NCI-H2227 treated with DMSO at 0.1 percent for 48 hours (cell line): Measurements from ENCODE around the gene ODF4.
"Not testable (repeated sequence)": the region's sequence is repeated elsewhere in the genome, so short reads cannot be mapped to it uniquely, and the experiment has no call there.

Source experiments
- DNase-seq: peaks from one replicate; lab custom pipeline; 2025; lab: John Stamatoyannopoulos, UW

ODF4 gene

DNA sequence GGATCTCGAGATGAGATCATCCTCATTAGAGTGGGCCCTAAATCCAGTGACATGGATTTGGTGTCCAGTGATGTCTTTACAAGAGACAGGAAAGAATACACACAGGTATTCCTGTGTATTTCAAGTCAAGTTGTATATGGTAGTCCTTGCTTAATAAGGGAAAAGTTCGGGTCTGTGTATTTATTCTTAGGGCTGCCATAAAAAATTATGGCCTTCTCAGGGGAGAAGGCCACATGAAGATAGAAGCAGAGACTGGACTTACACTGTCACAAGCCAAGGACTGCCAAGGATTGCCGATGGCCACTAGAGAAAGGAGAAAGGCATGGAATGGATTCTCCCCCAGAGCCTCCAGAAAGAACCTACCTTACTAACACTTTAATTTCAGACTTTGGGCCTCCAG, 28.6 kb downstream of the ODF4 start:
- DNase-seq: no peak

DNA sequence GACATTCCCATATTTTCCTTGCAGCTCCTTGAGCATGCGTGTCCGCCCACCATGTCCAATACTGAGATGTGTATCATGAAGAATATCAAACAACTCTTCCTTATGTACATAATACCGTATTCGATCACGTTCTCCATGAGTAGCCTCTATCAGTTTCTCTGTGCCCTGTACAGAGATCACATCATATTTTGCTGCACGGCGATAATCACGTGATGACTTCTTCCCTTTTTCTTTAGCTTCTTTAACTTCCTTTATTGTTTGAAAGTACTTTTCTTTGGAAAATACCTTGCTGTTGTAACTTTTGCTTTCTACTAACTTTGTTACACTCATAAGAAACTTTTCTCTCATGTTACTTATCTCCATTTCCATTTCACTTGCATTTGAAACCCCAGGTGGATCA, 30.3 kb downstream of the ODF4 start:
- no peak for DNase-seq

DNA sequence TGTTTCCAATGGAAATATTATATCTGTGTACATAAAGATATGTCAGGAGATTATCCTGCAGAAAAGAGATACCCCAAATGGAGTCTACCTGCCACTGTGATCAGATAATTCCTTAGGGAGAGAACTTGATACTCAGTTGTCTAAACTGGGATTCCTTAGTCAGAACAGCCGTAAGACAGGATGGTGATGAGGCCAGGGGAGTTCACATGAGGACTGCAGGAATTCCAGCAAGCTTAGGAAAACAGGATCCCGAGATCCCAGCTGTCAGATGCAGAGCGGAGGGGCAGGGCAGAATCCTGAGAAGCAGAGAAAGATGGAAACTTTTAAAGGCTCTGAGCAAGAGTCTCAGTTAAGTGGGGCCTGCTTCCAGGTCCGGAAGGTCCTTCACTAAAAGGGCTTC, 32.1 kb downstream of the ODF4 start:
- no peak for DNase-seq

DNA sequence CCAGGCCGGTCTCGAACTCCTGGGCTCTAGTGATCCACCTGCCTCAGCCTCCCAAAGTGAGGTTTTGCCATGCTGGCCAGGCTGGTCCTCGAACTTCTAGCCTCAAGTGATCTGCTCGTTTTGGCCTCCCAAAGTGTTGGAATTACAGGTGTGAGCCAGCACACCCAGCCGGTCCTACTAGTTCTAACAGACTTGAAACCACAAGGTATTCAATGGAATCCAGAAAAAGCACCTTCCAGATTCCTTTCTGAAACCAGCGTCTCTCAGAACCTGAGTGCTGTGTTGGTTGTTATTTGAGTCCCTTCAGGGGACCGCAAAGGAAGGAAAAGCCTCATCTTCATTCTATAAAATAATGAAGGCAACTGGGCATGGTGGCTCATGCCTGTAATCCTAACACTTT, 32.8 kb downstream of the ODF4 start:
- no peak for DNase-seq

DNA sequence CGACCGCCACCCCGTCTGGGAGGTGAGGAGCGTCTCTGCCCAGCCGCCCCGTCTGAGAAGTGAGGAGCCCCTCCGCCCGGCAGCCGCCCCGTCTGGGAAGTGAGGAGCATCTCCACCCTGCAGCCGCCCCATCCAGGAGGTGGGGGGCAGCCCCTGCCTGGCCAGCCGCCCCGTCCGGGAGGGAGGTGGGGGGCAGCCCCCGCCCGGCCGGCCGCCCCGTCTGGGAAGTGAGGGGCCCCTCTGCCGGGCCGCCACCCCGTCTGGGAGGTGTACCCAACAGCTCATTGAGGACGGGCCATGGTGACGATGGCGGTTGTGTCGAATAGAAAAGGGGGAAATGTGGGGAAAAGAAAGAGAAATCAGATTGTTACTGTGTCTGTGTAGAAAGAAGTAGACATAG, 34.2 kb downstream of the ODF4 start:
- DNase-seq: not testable (repeated sequence)

DNA sequence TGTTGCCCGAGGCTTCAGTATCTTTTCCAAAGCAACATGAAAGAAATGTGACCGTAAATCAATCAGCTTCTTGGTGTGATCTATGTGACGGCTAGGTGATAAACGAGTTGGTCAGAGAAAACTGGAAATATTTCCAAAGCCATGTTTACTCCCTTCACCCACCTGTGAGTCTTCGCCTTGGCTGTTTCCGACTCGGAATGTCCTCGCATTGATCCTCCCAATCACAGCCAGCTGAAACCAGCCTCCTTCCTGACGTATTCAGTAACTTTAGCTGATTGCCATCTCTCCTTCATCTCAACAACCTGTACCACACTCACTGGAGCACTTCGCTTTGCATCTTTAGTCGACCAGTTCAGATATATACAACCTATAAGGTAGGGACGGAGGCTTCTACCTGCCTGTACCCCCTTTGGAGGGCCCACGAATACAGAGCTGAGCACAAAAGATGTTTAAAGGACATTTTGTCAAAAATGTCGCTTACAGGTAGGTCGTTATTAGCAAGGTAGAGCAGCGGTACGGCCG, 36.2 kb downstream of the ODF4 start:
- DNase-seq: peak; percentile 44

DNA sequence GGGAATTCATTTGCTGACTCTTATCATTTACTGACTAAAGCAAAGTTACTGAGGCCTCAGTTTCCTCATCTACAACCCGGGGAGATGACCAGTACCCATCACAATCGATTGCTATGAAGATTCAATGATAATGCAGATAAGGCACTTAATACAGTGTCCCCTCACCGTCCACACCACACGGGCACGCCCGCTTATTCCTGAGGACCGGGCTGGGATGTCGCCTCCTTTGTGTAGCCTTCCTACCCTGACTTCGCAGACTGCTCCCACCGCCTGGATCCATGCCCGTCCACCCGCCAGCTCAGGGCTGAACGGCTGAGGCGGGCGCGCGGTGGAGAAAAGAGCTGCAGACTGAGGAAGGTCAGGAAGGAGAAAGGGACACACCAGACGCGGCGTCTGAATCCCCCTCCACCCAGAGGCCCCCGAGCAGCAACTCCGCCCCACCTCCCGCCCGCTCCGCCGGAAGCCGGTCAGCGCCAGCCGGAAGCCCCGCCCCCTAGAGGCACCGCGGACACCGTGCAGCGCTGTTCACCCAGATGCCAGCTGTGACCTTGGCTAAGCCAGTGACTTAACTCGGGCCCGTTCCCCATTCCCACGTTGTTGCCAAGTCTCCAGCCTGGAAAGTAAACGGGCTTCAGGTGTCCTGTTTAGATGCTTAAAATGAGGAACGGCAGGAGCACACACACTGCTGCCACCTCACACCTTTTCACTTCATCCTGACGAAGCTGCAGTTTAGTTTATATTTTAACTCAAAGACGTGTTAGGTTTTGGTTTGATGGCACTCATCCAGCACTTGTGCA, 36.8 kb downstream of the ODF4 start, which contains the start of gene KRABD2:
KRABD2 (minus strand) TSS at position 434 of the 797 bp plus-strand sequence.
- DNase-seq: peak; percentile 64

DNA sequence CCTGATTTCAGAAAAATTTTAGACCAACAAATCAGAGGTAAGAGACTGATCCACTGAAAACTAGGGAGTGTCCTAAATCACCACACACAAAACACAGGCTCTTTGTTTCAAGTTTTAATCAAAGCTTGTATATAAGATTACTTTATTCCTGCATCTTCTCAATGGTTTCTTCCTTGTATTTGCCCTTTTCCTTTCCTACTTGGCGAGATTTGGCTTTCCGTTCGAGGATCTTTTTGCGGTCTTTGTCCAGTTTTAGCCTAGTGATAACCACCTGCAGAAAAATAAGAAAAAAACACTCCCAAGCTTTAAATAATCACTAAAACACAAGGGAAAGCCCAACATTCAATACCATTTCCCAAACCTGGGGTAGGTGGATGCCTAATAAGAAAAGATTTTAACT, 37.8 kb downstream of the ODF4 start:
- no peak for DNase-seq

DNA sequence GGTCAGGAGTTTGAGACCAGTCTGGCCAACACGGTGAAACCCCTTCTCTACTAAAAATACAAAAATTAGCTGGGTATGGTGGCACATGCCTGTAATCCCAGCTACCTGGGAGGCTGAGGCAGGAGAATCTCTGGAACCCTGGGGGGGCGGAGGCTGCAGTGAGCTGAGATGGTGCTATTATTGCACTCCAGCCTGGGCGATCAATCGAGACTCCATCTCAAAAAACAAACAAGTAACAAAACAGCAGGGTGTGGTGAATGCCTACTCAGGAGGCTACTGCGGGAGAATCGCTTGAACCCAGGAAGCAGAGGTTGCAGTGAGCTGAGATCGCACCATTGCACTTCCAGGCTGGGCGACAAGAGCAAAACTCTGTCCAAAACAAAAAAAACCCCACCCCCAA, 38.5 kb downstream of the ODF4 start:
- not testable (repeated sequence) for DNase-seq

DNA sequence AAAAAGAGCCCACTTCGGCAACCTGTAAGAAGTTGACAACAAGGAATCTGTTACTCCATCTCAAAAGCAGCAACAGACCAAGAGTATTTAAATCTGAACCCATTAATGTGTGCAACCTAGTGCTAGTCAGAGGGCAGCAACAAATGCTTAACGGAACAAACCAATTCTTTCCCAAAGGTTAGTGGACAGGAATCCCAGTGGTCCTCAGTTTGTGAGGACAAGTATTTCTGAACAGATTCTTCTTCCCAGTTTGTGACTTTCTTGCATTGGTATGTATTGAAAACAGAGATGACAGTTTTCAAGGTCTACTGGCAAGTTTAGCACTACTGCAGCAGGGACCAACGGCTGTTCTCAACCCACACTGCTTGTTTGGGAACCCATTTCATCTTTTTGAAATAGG, 40.4 kb downstream of the ODF4 start:
- no peak for DNase-seq

DNA sequence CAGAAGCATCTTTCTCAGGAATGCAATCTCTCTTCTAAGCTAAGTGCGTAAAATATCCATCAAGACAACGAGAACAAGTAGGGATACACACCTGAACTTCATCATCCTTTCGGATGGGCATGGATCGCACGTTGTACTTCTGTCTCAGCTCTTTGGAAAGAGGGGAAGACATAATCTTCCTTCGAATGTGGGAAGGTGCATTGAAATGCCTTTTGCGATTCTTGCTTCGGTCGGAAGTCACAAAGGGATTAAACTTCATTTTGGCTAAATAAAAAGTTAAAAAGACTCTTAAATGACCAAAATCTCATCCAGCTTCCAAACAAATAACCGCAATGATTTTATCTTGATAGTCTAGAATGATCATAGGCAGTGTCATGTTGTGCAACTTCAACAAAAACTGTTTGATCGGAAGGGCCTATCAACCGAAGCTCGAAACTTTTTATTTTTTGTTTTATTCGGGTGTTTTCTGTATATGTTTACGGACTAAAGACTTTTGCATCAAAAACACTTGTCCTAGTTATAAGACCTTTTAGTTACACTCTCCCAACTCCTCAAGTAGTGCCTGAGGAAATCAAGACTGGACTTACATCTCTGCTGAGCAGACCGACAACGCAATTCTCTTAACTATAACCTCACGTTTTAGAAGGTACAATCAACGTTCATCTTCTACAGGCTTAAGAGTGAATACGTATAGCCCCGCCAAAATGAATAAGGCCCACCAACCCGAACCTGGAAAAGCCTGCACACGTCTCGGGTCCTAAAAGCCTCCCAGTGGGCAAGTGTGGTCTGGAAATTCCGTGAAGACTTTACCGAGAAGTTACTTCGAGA, 42.6 kb downstream of the ODF4 start:
- no peak for DNase-seq

DNA sequence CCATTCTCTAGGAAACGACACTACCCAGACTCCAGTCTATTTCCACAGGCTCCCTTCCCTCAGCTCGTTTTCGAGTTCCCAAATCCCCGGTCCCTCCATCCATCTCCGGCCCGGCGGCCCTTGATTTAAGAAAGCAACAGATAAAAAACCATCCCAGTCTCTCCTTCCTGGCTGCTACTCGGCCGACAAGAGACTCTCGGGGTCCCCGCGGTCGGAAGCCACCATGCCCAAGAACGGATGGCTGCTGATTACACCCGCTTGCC, 43.2 kb downstream of the ODF4 start:
- no peak for DNase-seq

DNA sequence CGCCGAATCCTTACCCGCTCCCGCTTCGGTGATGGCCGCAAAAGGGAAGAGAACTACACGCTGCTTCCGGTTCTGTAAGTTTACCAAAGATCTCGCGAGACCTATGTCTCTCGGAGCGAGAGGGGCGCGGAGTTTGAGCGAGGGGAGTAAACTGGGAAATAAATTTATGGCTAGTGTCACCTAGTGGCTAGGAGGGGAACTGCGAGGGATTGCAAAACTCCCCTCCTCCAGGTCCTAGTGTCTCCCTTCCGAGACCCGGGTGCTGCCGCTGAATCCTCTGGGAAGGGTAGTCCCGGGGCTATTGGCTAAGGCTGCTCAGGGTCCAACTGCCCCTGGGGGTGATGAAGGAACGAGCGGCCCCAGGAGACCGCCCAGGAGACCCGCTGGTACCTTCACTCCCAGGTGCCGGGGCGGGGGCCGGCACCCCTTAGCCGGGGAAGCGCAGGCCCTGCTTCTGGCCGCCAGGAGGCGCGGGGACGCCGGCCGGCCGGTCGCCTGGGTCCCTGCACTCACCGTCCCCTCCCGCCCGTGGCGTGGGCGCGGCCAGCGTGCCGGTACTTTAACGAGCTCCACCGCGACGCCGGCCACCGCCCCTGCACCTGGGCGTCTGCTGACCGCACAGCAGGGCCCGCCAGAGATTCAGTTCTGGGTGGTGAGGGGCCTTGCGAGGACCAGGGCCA, 43.6 kb downstream of the ODF4 start, which contains the start of gene RPL26:
RPL26 (minus strand) TSS at position 51 of the 680 bp plus-strand sequence. CDS start 883 bp downstream, outside the sequence.
- DNase-seq: peak; percentile 93

DNA sequence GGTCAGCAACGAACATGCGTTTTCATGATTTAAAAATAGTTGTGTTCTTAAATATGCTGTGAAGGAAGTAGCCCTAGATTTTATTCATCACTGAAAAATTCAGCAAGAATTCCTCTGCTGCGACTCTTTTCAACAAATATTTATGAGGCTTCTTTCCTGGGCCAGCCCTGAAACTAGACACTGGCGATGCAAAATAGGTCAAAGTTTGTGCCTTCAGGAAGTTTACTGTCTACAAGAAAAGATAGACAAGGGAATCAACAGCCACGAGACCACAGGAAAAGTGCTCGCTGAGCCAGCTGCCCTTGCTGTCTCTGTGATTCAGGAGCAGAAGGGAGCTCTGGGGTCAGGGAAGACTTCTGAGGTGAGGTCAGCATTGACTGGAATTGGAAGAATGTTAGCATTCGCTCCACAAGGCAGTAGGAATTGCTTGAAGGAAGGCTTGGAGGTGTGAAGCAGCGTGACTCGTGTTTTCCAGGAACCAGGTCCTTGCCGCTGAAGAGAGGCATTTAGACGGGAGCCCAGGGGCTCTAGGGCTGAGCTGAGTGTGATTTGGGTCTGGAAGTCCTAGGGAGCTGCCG, 45.2 kb downstream of the ODF4 start:
- no peak for DNase-seq

DNA sequence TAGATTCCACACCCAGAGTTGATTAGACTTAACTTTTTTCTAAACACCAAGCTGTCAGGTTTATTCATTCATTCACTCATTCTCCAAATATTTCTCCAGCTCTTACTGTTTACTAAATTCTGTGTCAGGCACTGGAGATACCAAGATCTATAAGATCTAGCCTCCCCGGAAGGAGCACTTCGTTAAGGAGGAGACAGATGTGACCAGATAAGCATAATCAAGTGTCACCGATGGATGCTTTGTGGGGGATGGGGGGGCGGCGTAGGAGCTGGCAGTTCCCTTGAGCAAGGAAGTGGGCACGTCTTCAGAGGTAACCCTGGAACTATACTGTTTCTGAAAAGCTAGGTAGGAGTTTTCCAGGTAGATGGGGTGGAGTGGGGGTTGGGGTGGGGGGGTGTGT, 47.2 kb downstream of the ODF4 start:
- no peak for DNase-seq

DNA sequence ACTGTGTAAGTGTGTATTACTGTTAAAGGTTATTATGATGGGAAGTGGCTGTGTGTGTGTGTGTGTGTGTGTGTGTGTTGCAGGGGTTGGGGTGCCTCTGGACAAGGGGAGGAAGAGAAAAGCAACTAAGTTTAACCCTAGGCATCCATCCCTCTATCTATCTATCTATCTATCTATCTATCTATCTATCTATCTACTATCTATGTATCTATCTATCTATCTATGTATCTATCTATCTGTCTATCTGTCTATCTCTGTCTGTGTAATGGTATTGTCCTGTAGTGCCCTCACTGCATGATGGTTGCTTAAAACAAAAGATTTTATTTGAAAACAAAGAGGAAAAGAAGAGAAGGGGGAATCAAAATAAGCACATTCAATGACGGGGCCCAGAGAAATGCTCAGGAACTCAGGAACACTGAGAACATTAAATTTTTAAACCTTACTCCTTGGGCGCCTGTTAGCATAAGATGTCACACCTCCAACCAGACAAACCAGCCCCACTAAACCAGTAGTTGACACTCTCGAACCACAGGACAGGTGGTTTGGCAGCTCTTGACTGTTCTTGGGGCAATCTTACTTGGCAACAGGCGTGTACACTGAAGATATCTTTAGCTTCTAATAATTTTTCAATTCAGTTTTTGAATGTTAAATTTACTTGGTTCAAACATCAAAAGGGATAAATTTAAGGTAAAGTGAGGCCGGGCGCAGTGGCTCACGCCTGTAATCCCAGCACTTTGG, 48.4 kb downstream of the ODF4 start:
- no peak for DNase-seq

DNA sequence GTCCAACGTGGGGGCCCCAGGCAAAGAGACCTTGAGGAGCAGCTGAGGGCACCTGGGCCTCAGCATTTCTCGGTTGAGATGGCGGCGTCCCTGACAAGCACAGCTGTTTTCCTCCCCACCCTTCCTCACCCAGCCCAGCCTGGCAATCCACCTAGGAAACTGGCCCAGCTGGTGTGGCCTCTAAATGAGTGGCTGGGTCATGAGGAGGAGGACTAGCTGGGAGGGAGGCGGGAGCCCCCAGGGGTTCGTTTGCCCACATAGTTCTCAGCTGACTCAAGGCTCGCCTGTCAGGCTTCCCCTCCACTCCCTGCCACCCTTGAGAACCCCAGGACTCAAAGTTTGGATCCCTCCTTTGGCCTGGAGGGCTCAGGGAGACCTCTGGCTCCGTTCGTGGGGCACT, 52.1 kb downstream of the ODF4 start:
- no peak for DNase-seq

DNA sequence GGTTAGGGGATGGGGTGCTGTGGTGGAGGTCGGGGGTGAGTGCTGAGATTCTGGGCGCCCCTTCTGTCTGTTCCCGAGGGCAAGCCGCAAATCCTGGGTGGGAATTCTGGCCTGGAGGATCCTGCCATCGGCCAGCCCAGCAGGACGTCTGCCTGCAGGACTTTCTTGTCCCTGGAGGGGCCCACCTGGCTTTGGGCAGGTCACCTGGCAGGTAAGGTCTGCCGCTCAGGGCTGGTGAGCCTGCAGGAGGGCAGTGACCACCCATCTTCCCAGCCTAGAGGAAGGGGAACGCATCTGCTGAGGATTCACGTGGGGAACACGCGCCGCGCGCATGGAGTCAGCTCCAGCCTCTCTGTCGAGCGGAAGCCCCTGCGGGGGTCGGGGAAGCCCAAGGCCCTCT, 52.6 kb downstream of the ODF4 start:
- DNase-seq: no peak

DNA sequence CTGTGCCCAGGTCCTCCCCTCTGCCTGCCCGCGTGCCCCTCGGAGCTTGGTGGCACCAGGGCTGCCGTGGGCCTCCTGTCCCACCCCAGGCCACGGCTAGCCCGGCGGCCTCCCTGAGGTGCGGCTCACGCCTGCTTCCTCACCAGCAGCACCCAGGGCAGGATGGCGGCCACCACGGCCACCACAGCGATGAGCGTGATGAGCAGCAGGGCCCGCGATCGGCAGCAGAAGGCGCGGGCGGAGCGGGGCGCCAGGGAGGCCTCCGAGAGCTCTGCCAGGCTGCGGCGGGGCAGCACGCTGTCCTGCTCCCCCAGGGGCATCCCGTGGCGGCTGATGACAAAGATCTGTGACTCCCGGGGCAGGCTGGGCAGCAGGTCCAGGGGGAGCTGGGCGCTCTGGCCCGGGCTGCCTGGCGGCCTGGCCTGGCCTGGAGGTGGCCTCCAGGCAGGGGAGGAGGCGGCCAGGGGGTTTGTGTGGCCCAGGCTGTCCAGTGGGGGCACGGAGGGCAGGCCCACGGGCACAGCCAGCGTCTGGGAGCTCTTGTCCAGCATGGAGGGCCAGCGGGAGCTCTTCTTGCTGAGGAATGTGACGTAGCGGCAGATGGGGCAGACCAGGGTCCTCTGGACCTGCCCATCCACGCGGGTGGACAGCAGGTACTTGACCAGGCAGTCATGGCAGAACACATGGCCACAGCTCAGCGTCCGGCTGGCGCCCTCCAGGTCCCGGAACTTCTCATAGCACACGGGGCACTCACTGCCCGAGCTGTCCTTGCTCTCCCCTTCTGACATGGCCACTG, 53.2 kb downstream of the ODF4 start:
- DNase-seq: no peak

DNA sequence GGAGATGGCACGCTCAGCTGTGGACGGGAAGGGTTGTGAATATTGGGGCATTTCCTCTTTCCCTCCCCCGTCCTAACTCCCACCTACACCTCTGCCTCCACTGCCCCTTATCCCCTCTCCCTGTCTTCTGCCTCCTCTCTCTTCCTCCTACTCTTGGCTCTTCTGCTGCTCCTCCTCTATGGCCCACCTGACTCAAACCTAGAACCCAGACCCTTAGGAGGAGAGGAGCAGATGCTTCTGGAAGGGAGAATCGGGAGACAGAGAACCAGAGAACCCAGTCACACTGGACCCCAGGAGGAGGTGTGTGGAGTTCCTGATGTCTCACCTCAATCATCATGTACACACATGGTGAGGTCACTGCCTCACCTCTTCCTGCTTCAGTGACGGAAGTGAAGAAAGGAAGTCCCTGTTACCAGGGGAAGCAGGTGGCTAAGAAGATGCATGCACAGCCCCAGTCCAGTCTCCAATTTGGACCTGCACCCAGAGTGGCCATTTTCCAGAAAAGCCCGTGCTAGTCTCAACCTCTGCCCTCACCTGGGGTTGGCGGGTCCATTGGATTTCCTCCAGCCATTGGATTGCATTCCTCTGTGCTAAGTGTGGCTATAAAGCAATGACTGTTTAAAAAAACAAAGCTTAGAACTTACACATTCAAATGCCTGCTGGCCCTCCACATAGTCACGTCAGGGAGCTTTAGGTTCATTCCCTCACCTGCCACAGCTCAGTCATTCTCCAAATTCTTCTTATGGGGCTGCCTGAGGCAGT, 54.0 kb downstream of the ODF4 start:
- no peak for DNase-seq
